Measurements from ENCODE around the gene RPL38.

RPL38 gene

DNA sequence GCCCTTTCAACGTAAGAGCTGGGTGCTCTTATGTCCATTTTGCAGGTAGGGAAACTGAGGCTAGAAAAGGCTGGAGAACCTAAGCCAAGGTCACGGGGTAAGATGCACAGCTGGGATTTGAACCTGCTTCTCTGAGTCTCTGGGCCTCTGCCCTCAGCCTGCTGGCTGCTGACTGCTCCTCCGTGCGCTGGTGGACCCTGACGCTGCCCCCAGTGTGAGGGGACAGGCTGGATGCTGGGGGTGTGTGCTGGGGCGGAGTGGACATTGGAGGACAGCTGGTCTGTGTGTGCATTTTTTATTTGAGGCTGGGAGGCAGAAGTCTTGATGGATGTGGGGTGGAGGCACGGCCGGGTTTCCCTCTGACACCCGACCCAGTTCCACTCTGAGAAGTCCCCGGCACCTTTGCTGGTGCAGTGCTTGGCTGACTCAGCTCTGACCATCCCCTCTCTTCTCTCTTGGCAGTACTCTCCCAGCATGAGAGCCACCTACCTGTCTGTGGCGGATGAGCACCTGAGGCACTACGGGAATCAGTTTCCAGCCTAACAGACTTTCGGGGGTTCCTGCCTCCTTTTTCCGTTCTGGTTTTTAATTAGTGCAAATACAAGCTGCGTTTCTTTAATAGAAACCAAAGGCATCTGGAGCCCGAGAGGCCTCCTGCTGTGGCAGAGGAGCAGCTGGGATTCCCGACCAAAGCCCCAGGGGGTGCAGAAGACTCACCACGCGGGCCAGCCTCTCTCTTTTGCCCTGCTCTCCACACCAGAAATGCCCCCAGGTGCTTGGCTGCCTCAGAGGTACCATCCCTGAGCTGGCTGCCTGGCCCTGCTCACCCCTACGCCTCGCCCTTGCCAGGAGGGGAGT lies 56.4 kb downstream of the RPL38 start:
- TF ChIP-seq ZFX (IDR thresholded peaks at IDR 0.05; ENCODE audit: borderline replicate concordance): no peak
- H3K27ac ChIP-seq: no peak overlapping the region

Measured in 22Rv1 (cell line).